Liver (tissue), 9 donors: ENCODE data around the gene SLC16A5. TPM values are rescaled to one million over a fixed set of nuclear protein-coding genes. Genes with fewer than 3 reads are reported as not detected.

Experiments used
- DNase-seq: peaks from one replicate; pipeline ENCODE4 v3.0.0-alpha.2; 2017; ENCODE audit warnings: low spot score
- H3K27ac ChIP-seq, 2 donors: one replicate each; pipeline ENCODE4 v1.7.0; 2013; ENCODE audit warnings: inconsistent platforms in 2 of 2, low read length in 2 of 2, control low read depth in 1 of 2, low read depth in 1 of 2, mild to moderate bottlenecking in 1 of 2
- H3K27me3 ChIP-seq, 4 donors: one replicate each; pipeline versions ENCODE4 v1.6.1 to v1.7.0; 2013; ENCODE audit warnings: low read length in 3 of 4, inconsistent platforms in 1 of 4, mild to moderate bottlenecking in 1 of 4, moderate library complexity in 1 of 4; ENCODE audit not compliant: control insufficient read depth in 4 of 4, insufficient read depth in 4 of 4
- H3K36me3 ChIP-seq, 4 donors: one replicate each; pipeline versions ENCODE4 v1.6.1 to v1.7.0; 2013; ENCODE audit warnings: low read length in 3 of 4, mild to moderate bottlenecking in 3 of 4, low read depth in 1 of 4, moderate library complexity in 1 of 4; ENCODE audit not compliant: control insufficient read depth in 4 of 4, insufficient read depth in 3 of 4
- H3K4me1 ChIP-seq, 4 donors: one replicate each; pipeline versions ENCODE4 v1.6.1 to v1.7.0; 2013; ENCODE audit warnings: low read length in 3 of 4, mild to moderate bottlenecking in 3 of 4, moderate library complexity in 1 of 4; ENCODE audit not compliant: control insufficient read depth in 4 of 4, insufficient read depth in 4 of 4
- H3K4me3 ChIP-seq, 3 donors: one replicate each; pipeline versions ENCODE4 v1.6.1 to v1.7.0; 2013; ENCODE audit warnings: low read length in 3 of 3, control low read depth in 1 of 3, low read depth in 1 of 3, mild to moderate bottlenecking in 1 of 3
- H3K9ac ChIP-seq, 2 donors: one replicate each; pipeline ENCODE4 v1.7.0; 2013; ENCODE audit warnings: low read length in 2 of 2, mild to moderate bottlenecking in 2 of 2, moderate library complexity in 2 of 2, control low read depth in 1 of 2, low read depth in 1 of 2
- H3K9me3 ChIP-seq, 4 donors: one replicate each; pipeline versions ENCODE4 v1.6.1 to v1.7.0; 2013; ENCODE audit warnings: low read length in 3 of 4; ENCODE audit not compliant: control insufficient read depth in 4 of 4
- EGR1 ChIP-seq, 2 donors: IDR thresholded peaks; 2 replicates each; pipeline ENCODE4 v1.6.1; 2016 to 2018; ENCODE audit warnings: antibody characterized with exemption in 2 of 2, low read depth in 2 of 2
- FOXA1 ChIP-seq: IDR thresholded peaks from 2 replicates; pipeline ENCODE4 v1.6.1; 2016; ENCODE audit warnings: antibody characterized with exemption
- FOXA2 ChIP-seq: IDR thresholded peaks from 2 replicates; pipeline ENCODE4 v1.6.1; 2016; ENCODE audit warnings: antibody characterized with exemption
- GABPA ChIP-seq, 2 donors: IDR thresholded peaks in 1 of 2; conservative IDR thresholded peaks in 1 of 2; 2 replicates each; pipeline ENCODE4 v1.6.1; 2016; ENCODE audit warnings: antibody characterized with exemption in 2 of 2, mild to moderate bottlenecking in 1 of 2, moderate library complexity in 1 of 2
- HNF4A ChIP-seq, 2 donors: conservative IDR thresholded peaks; 2 replicates each; pipeline ENCODE4 v1.6.1; 2016; ENCODE audit warnings: antibody characterized with exemption in 2 of 2, mild to moderate bottlenecking in 2 of 2
- HNF4G ChIP-seq: IDR thresholded peaks from 2 replicates; pipeline ENCODE4 v1.6.1; 2016; ENCODE audit warnings: antibody characterized with exemption
- JUND ChIP-seq, 2 donors: IDR thresholded peaks; 2 replicates each; pipeline ENCODE4 v1.6.1; 2016; ENCODE audit warnings: antibody characterized with exemption in 2 of 2
- NR2F2 ChIP-seq: IDR thresholded peaks from 2 replicates; pipeline ENCODE4 v1.6.1; 2016; ENCODE audit warnings: antibody characterized with exemption
- RAD21 ChIP-seq, 2 donors: IDR thresholded peaks; 2 replicates each; pipeline ENCODE4 v1.6.1; 2016; ENCODE audit warnings: antibody characterized with exemption in 2 of 2, mild to moderate bottlenecking in 2 of 2
- RXRA ChIP-seq, 2 donors: IDR thresholded peaks; 2 replicates each; pipeline ENCODE4 v1.6.1; 2017 to 2018; ENCODE audit warnings: antibody characterized with exemption in 2 of 2, mild to moderate bottlenecking in 1 of 2
- SP1 ChIP-seq: IDR thresholded peaks from 2 replicates; pipeline ENCODE4 v1.6.1; 2018; ENCODE audit warnings: antibody characterized with exemption, mild to moderate bottlenecking
- YY1 ChIP-seq: IDR thresholded peaks from 2 replicates; pipeline ENCODE4 v1.6.1; 2016; ENCODE audit warnings: antibody characterized with exemption, mild to moderate bottlenecking
- WGBS: extraction: QIAGEN DNeasy Blood & Tissue Kit; methylation state at CpG from one replicate; pipeline ENCODE4 v1.1.7; 2013; 5-methylcytosine and 5-hydroxymethylcytosine counted together
- polyA plus RNA-seq, 2 donors: library from polyadenylated mRNA; stranded (reverse) in 1 of 2; unstranded in 1 of 2; fragments of 200-250 nt in 1 of 2; fragments of >200 nt in 1 of 2; fragmentation: Nextera tagmentation in 1 of 2; extraction: Ambion mirVana in 1 of 2; gene quantifications; one replicate each; pipeline versions ENCODE4 v1.2.1 to v1.2.3, GENCODE V29; 2013 to 2015
- total RNA-seq, 2 donors: library from RNA; depleted of rRNA; stranded (reverse); fragments of >200 nt; gene quantifications; one replicate each; pipeline ENCODE4 v1.2.3, GENCODE V29; 2014
- TF ChIP-seq, protein P1 (sequence below): IDR thresholded peaks from 2 replicates; pipeline ENCODE4 v1.6.1; 2016; ENCODE audit warnings: antibody characterized with exemption
- TF ChIP-seq, protein P2 (sequence below): fragments of 150-350 bp; IDR thresholded peaks from 2 replicates; pipeline ENCODE4 v1.5.1; 2017; ENCODE audit warnings: improper control_type of control experiment, low read depth, low read length; ENCODE audit not compliant: missing input control
- TF ChIP-seq, protein P3 (sequence below): IDR thresholded peaks from 2 replicates; pipeline ENCODE4 v1.6.1; 2016; ENCODE audit warnings: antibody characterized with exemption, mild to moderate bottlenecking
- TF ChIP-seq, protein P4 (sequence below): IDR thresholded peaks from 2 replicates; pipeline ENCODE4 v1.6.1; 2016; ENCODE audit warnings: antibody characterized with exemption
- donor health status: healthy.
- donor health status: healthy.
- donor health status: healthy.
- donor health status: healthy.
- donor health status: healthy.

The SLC16A5 gene
- total and polyA plus RNA-seq, 4 donors, result 1.0 to 4.5 (median 2.6) TPM

DNA sequence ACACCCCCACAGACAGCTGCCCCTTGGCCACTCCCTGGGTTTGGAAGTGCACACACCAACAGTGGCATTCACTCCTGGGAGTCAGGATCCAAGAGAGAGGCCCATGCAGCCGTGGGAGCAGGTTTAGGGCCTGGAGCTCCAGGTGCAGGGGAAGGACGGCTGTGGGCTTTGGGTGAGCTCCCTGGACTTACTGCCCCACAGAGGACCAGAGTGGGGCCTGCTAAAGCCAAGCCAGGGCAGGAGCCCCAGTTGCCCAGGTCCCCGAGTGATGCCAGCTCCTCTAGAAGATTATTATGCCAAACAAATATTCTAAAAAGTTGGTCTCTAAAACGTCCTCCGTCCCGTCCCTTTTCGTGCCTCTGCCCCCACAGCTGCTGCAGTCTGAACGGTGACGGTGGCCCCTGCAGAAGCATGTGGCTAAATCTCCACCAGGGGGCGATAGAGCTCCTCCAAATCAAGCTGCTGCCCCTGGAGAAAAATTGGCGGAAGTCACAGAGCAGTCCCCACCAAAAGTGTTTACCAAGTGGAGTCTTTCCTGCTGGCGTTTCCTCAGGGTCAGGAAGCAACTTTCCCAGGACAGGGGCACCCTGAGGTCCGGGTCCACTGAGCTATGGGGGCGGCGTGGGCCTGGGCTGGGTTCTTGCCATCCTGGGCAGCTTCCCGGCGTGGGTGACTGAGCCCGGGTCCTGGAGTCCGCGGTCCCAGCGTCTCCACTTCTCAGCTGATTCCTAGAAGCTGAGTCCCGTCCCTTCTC, 26.2 kb downstream of the SLC16A5 start:
- peak overlapping the region in 2 of 3 donors; percentile 35 to 48 for H3K4me3 ChIP-seq
- peak overlapping the region in 1 of 2 donors; percentile 20 for H3K9ac ChIP-seq
- DNase-seq, result peak; percentile 92
- TF ChIP-seq, protein P1, sequence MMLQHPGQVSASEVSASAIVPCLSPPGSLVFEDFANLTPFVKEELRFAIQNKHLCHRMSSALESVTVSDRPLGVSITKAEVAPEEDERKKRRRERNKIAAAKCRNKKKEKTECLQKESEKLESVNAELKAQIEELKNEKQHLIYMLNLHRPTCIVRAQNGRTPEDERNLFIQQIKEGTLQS, result no peak
- TF ChIP-seq RXRA (IDR thresholded peaks at IDR 0.05) (peak in 1 of 2 donors; percentile 49), NR2F2 (peak; percentile 26), HNF4G (no peak), FOXA1 (no peak), FOXA2 (no peak), EGR1 (IDR thresholded peaks at IDR 0.05; ENCODE audit: low read depth in 2 of 2) (peak in 1 of 2 donors; percentile 50), JUND (IDR thresholded peaks at IDR 0.05) (no peak), SP1 (peak; percentile 19), RAD21 (IDR thresholded peaks at IDR 0.05) (peak; percentile 95 to 97), YY1 (peak; percentile 12), GABPA (IDR thresholded peaks at IDR 0.05 in 1 of 2, conservative IDR thresholded peaks at IDR 0.05 in 1 of 2) (peak in 1 of 2 donors; percentile 38), HNF4A (conservative IDR thresholded peaks at IDR 0.05) (peak in 1 of 2 donors; percentile 28)
- TF ChIP-seq, protein P2, sequence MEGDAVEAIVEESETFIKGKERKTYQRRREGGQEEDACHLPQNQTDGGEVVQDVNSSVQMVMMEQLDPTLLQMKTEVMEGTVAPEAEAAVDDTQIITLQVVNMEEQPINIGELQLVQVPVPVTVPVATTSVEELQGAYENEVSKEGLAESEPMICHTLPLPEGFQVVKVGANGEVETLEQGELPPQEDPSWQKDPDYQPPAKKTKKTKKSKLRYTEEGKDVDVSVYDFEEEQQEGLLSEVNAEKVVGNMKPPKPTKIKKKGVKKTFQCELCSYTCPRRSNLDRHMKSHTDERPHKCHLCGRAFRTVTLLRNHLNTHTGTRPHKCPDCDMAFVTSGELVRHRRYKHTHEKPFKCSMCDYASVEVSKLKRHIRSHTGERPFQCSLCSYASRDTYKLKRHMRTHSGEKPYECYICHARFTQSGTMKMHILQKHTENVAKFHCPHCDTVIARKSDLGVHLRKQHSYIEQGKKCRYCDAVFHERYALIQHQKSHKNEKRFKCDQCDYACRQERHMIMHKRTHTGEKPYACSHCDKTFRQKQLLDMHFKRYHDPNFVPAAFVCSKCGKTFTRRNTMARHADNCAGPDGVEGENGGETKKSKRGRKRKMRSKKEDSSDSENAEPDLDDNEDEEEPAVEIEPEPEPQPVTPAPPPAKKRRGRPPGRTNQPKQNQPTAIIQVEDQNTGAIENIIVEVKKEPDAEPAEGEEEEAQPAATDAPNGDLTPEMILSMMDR, result peak; percentile 96
- TF ChIP-seq, protein P3, sequence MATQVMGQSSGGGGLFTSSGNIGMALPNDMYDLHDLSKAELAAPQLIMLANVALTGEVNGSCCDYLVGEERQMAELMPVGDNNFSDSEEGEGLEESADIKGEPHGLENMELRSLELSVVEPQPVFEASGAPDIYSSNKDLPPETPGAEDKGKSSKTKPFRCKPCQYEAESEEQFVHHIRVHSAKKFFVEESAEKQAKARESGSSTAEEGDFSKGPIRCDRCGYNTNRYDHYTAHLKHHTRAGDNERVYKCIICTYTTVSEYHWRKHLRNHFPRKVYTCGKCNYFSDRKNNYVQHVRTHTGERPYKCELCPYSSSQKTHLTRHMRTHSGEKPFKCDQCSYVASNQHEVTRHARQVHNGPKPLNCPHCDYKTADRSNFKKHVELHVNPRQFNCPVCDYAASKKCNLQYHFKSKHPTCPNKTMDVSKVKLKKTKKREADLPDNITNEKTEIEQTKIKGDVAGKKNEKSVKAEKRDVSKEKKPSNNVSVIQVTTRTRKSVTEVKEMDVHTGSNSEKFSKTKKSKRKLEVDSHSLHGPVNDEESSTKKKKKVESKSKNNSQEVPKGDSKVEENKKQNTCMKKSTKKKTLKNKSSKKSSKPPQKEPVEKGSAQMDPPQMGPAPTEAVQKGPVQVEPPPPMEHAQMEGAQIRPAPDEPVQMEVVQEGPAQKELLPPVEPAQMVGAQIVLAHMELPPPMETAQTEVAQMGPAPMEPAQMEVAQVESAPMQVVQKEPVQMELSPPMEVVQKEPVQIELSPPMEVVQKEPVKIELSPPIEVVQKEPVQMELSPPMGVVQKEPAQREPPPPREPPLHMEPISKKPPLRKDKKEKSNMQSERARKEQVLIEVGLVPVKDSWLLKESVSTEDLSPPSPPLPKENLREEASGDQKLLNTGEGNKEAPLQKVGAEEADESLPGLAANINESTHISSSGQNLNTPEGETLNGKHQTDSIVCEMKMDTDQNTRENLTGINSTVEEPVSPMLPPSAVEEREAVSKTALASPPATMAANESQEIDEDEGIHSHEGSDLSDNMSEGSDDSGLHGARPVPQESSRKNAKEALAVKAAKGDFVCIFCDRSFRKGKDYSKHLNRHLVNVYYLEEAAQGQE, result no peak
- TF ChIP-seq, protein P4, sequence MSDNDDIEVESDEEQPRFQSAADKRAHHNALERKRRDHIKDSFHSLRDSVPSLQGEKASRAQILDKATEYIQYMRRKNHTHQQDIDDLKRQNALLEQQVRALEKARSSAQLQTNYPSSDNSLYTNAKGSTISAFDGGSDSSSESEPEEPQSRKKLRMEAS, result peak; percentile 50
- no peaks in the 10 kb centered on the region for H3K9me3 ChIP-seq
- no peaks in the 10 kb centered on the region for H3K27me3 ChIP-seq
- 5% methylated on average over 22 of the region's 22 CpGs for WGBS
- no peaks in the 10 kb centered on the region for H3K36me3 ChIP-seq
- H3K4me1 ChIP-seq, result peaks cover 8 to 38% (median 28%) of the 10 kb centered on the region in 4 donors
- H3K27ac ChIP-seq, result peak overlapping the region; percentile 40 to 71
